IMR-90 (cell line): ENCODE data around the gene RPP40. TPM values are rescaled to one million over a fixed set of nuclear protein-coding genes. Genes with fewer than 3 reads are reported as not detected.

ENCODE experiments used
- ATAC-seq: fragments of 200-7000 bp; cut with Tn5 transposase; 2 replicates; pipeline ENCODE4 v1.9.1; 2020; ENCODE audit warnings: low read depth, mild to moderate bottlenecking, moderate library complexity
- BruUV-seq: library from RNA; stranded (reverse); fragments of 400-500 nt; replicated peaks from 2 replicates; lab custom pipeline; 2021; lab: Mats Ljungman, UMichigan
- CTCF ChIA-PET: fragments of 300-600 bp; formaldehyde crosslinking; extraction: SDS; loops from one replicate; lab custom pipeline; 2021; ENCODE audit warnings: antibody characterized with exemption; lab: Yijun Ruan, JAX
- POLR2A ChIA-PET: fragments of 300-600 bp; sonication (Branson Sonifier 250); formaldehyde crosslinking; loops from one replicate; lab custom pipeline; 2022; ENCODE audit warnings: antibody characterized with exemption; ENCODE audit not compliant: unreplicated experiment; lab: Charles Lee
- DNase-seq: peaks from one replicate; pipeline ENCODE4 v3.0.0; 2013
- H2AFZ ChIP-seq: replicated peaks from 2 replicates; pipeline ENCODE3; 2013; ENCODE audit warnings: low read length, mild to moderate bottlenecking; ENCODE audit not compliant: poor library complexity
- H2AK5ac ChIP-seq: 2 replicates; pipeline ENCODE4 v1.6.1; 2013; ENCODE audit warnings: low read depth, low read length, inconsistent platforms
- H2AK9ac ChIP-seq: replicated peaks from 2 replicates; pipeline ENCODE3; 2013; ENCODE audit warnings: mild to moderate bottlenecking, low read depth, low read length, moderate library complexity; ENCODE audit not compliant: poor library complexity
- H2BK120ac ChIP-seq: 2 replicates; pipeline ENCODE4 v1.6.1; 2013; ENCODE audit warnings: low read depth, low read length, inconsistent platforms
- H2BK15ac ChIP-seq: 3 replicates; pipeline ENCODE4 v1.6.1; 2013; ENCODE audit warnings: low read depth, low read length, inconsistent platforms
- H2BK20ac ChIP-seq: 2 replicates; pipeline ENCODE4 v1.6.1; 2013; ENCODE audit warnings: low read depth, mild to moderate bottlenecking, inconsistent platforms, low read length, moderate library complexity
- H2BK5ac ChIP-seq: 2 replicates; pipeline ENCODE4 v1.6.1; 2013; ENCODE audit warnings: mild to moderate bottlenecking, low read depth, low read length, inconsistent platforms; ENCODE audit not compliant: poor library complexity, severe bottlenecking
- H3K14ac ChIP-seq: replicated peaks from 2 replicates; pipeline ENCODE4 v1.6.1; 2013; ENCODE audit warnings: low read depth, low read length, inconsistent platforms
- H3K18ac ChIP-seq: 2 replicates; pipeline ENCODE4 v1.6.1; 2013; ENCODE audit warnings: low read depth, low read length, control low read depth
- H3K23ac ChIP-seq: 2 replicates; pipeline ENCODE4 v1.6.1; 2013; ENCODE audit warnings: low read depth, low read length, inconsistent platforms
- H3K27ac ChIP-seq: 2 replicates; pipeline ENCODE4 v1.5.1; 2013; ENCODE audit warnings: mild to moderate bottlenecking, control low read depth, low read length; ENCODE audit not compliant: insufficient read depth
- H3K27me3 ChIP-seq: 2 replicates; pipeline ENCODE4 v1.6.1; 2013; ENCODE audit warnings: low read length; ENCODE audit not compliant: control insufficient read depth, insufficient read depth
- H3K36me3 ChIP-seq: 2 replicates; pipeline ENCODE4 v1.6.1; 2013; ENCODE audit warnings: low read length, mixed read lengths; ENCODE audit not compliant: control insufficient read depth, insufficient read depth
- H3K4ac ChIP-seq: 2 replicates; pipeline ENCODE4 v1.6.1; 2013; ENCODE audit warnings: low read depth, low read length, inconsistent platforms
- H3K4me1 ChIP-seq: 2 replicates; pipeline ENCODE4 v1.6.1; 2013; ENCODE audit warnings: low read length, mixed read lengths; ENCODE audit not compliant: control insufficient read depth, insufficient read depth
- H3K4me2 ChIP-seq: 2 replicates; pipeline ENCODE4 v1.6.1; 2013; ENCODE audit warnings: low read depth, mild to moderate bottlenecking, control low read depth, low read length, moderate library complexity
- H3K4me3 ChIP-seq: 2 replicates; pipeline ENCODE4 v1.5.1; 2013; ENCODE audit warnings: low read depth, mild to moderate bottlenecking, control low read depth, low read length, moderate library complexity; ENCODE audit not compliant: insufficient read depth
- H3K56ac ChIP-seq: 2 replicates; pipeline ENCODE4 v1.6.1; 2013; ENCODE audit warnings: low read length, inconsistent platforms; ENCODE audit not compliant: insufficient read depth; ENCODE audit errors: extremely low read depth
- H3K79me1 ChIP-seq, 2 experiments: 2 replicates each; pipeline ENCODE4 v1.6.1; 2013; ENCODE audit warnings: low read length in 2 of 2, inconsistent platforms in 1 of 2, low read depth in 1 of 2
- H3K9ac ChIP-seq: 2 replicates; pipeline ENCODE4 v1.6.1; 2013; ENCODE audit warnings: low read depth, low read length, control low read depth
- H3K9me1 ChIP-seq: 2 replicates; pipeline ENCODE4 v1.6.1; 2013; ENCODE audit warnings: low read length, inconsistent platforms; ENCODE audit not compliant: insufficient read depth
- H3K9me3 ChIP-seq: 2 replicates; pipeline ENCODE4 v1.6.1; 2013; ENCODE audit warnings: low read length; ENCODE audit not compliant: control insufficient read depth, insufficient read depth
- H4K20me1 ChIP-seq: 2 replicates; pipeline ENCODE4 v1.6.1; 2013; ENCODE audit warnings: low read length, inconsistent platforms; ENCODE audit not compliant: insufficient read depth
- H4K5ac ChIP-seq: 2 replicates; pipeline ENCODE4 v1.6.1; 2013; ENCODE audit warnings: mild to moderate bottlenecking, low read depth, low read length, control low read depth
- H4K8ac ChIP-seq, 2 experiments: 2 replicates each; pipeline ENCODE4 v1.6.1; 2013; ENCODE audit warnings: low read depth in 2 of 2, low read length in 2 of 2, control low read depth in 1 of 2, inconsistent platforms in 1 of 2
- H4K91ac ChIP-seq: 2 replicates; pipeline ENCODE4 v1.6.1; 2013; ENCODE audit warnings: low read depth, low read length, inconsistent platforms; ENCODE audit not compliant: insufficient read depth
- BHLHE40 ChIP-seq: fragments of 150-350 bp; IDR thresholded peaks from 2 replicates; pipeline ENCODE4 v1.6.1; 2016; ENCODE audit warnings: mild to moderate bottlenecking, low read depth, low read length
- CHD1 ChIP-seq: IDR thresholded peaks from 2 replicates; pipeline ENCODE4 v1.6.1; 2012; ENCODE audit warnings: low read depth, low read length, improper control_type of control experiment
- FOS ChIP-seq: fragments of 150-350 bp; IDR thresholded peaks from 2 replicates; pipeline ENCODE4 v1.6.1; 2016; ENCODE audit warnings: low read depth, low read length
- MAFK ChIP-seq: IDR thresholded peaks from 2 replicates; pipeline ENCODE4 v1.6.1; 2012; ENCODE audit warnings: low read depth, low read length, improper control_type of control experiment
- MAZ ChIP-seq: IDR thresholded peaks from 2 replicates; pipeline ENCODE4 v1.6.1; 2012; ENCODE audit warnings: low read depth, mild to moderate bottlenecking, low read length, improper control_type of control experiment, moderate library complexity, borderline replicate concordance
- MXI1 ChIP-seq: IDR thresholded peaks from 2 replicates; pipeline ENCODE4 v1.6.1; 2012; ENCODE audit warnings: low read depth, mild to moderate bottlenecking, low read length, moderate library complexity, borderline replicate concordance
- POLR2A ChIP-seq: IDR thresholded peaks from 2 replicates; pipeline ENCODE4 v1.6.1; 2012; ENCODE audit warnings: mild to moderate bottlenecking, low read depth, low read length
- RAD21 ChIP-seq: IDR thresholded peaks from 2 replicates; pipeline ENCODE4 v1.6.1; 2012; ENCODE audit warnings: low read length, improper control_type of control experiment
- RCOR1 ChIP-seq: IDR thresholded peaks from 2 replicates; pipeline ENCODE4 v1.6.1; 2012; ENCODE audit warnings: mild to moderate bottlenecking, low read length, improper control_type of control experiment; ENCODE audit not compliant: insufficient replicate concordance
- RFX5 ChIP-seq: IDR thresholded peaks from 2 replicates; pipeline ENCODE4 v1.8.0; 2012; ENCODE audit warnings: low read depth, mild to moderate bottlenecking, low read length, moderate library complexity
- SMC3 ChIP-seq: fragments of 150-350 bp; IDR thresholded peaks from 2 replicates; pipeline ENCODE4 v1.6.1; 2016; ENCODE audit warnings: low read depth, mild to moderate bottlenecking, antibody characterized with exemption, low read length, moderate library complexity
- USF2 ChIP-seq: fragments of 150-350 bp; IDR thresholded peaks from 2 replicates; pipeline ENCODE4 v1.6.1; 2017; ENCODE audit warnings: mild to moderate bottlenecking, antibody characterized with exemption, low read length, low read depth
- WGBS, 2 experiments: methylation state at CpG; one replicate each; pipeline versions ENCODE4 v1.1.5 to v1.1.7; 2013; ENCODE audit warnings: missing lambda C conversion rate in 2 of 2; ENCODE audit not compliant: insufficient read length in 1 of 2; ENCODE audit errors: extremely low coverage in 2 of 2; 5-methylcytosine and 5-hydroxymethylcytosine counted together
- dilution Hi-C: fragments of 300-500 bp; cut with HindIII; formaldehyde crosslinking; loops from one replicate; pipeline ENCODE4 v1.14.3; 2018; ENCODE audit warnings: low sequenced_read_pairs; ENCODE audit not compliant: unreplicated experiment
- in situ Hi-C: fragments of 300-500 bp; cut with MboI; formaldehyde crosslinking; loops from 3 replicates; pipeline ENCODE4 v1.14.3; 2019; ENCODE audit warnings: low sequenced_read_pairs, inconsistent platforms, mixed read lengths
- intact Hi-C: fragments of 100-400 bp; cut with micrococcal nuclease; formaldehyde crosslinking; loops from 2 replicates; pipeline ENCODE4 v1.10.0; 2022
- polyA plus RNA-seq, 3 experiments: library from polyadenylated mRNA; depleted of rRNA; stranded (reverse); fragments of >200 nt; gene quantifications; 2 replicates each; pipeline ENCODE4 v1.2.3, GENCODE V29; 2012; ENCODE audit warnings: low replicate concordance in 1 of 3
- total RNA-seq: library from RNA; depleted of rRNA; stranded (reverse); fragments of >200 nt; gene quantifications from 2 replicates; pipeline ENCODE4 v1.2.3, GENCODE V29; 2012

RPP40 gene
- total and polyA plus RNA-seq, 2 of the 4 experiments (the other 2 are of a cell fraction), result 8.1 to 22.2 TPM

- no peaks in the 10 kb centered on the region for H3K36me3 ChIP-seq
- H3K14ac ChIP-seq, result no peak overlapping the region
- 54% methylated on average over 2 of the region's 10 CpGs; no CpG with 5 or more reads in 1 of the 2 experiments for WGBS, 2 experiments
- ATAC-seq, result no peak
- no peak overlapping the region for H2AK9ac ChIP-seq
- H4K8ac ChIP-seq, result no peak overlapping the region
- H2BK5ac ChIP-seq, result no peak overlapping the region
- H3K4me2 ChIP-seq, result no peak overlapping the region
- ChIA-PET POLR2A (no interaction called here), CTCF (no interaction called here)
- H2BK20ac ChIP-seq, result no peak overlapping the region
- H3K4me3 ChIP-seq, result no peak overlapping the region
- H2AK5ac ChIP-seq, result no peak overlapping the region
- no peak overlapping the region for H3K27ac ChIP-seq
- H3K4me1 ChIP-seq, result no peaks in the 10 kb centered on the region
- H2BK120ac ChIP-seq, result no peak overlapping the region
- 0 out of 2 replicates have a peak, but pooled peaks cover 3% of the 10 kb centered on the region for H4K20me1 ChIP-seq
- no peak overlapping the region for H4K91ac ChIP-seq
- H3K9me3 ChIP-seq, result no peaks in the 10 kb centered on the region
- H3K79me1 ChIP-seq, result no peaks in the 10 kb centered on the region
- H2AFZ ChIP-seq, result no peak overlapping the region
- H4K5ac ChIP-seq, result no peak overlapping the region
- H3K18ac ChIP-seq, result no peak overlapping the region
- peak overlapping the region; percentile 47; the same call in 1 of the 2 replicates for H3K23ac ChIP-seq
- peaks cover 5% of the 10 kb centered on the region; the same call in 1 of the 2 replicates for H3K9me1 ChIP-seq
- no peak overlapping the region for H3K4ac ChIP-seq
- H2BK15ac ChIP-seq, result no peak overlapping the region
- H3K27me3 ChIP-seq, result no peaks in the 10 kb centered on the region
- H3K9ac ChIP-seq, result no peak overlapping the region
- no peak for TF ChIP-seq MAFK
- TF ChIP-seq MXI1, result no peak
- no peak for TF ChIP-seq RCOR1
- TF ChIP-seq POLR2A, result no peak
- no peak for TF ChIP-seq RFX5
- no peak for TF ChIP-seq USF2
- no peak for TF ChIP-seq RAD21
- no peak for TF ChIP-seq FOS
- TF ChIP-seq BHLHE40, result no peak
- TF ChIP-seq SMC3, result no peak
- TF ChIP-seq MAZ, result no peak
- TF ChIP-seq CHD1, result no peak
- in situ Hi-C loops (no loop called here), dilution Hi-C loops (no loop called here), intact Hi-C loops (no loop called here)
- BruUV-seq, result no TSS peak
- DNase-seq, result peak; percentile 65
- H3K56ac ChIP-seq, result no peak overlapping the region
Observed at GRCh38 chr6:4961322-4962168, 42.3 kb downstream of the RPP40 start.
